Pulmonary artery endothelial cell (primary cell): ENCODE measurements around the gene CFAP251. TPM values are rescaled to one million over a fixed set of nuclear protein-coding genes. Genes with fewer than 3 reads are reported as not detected.
A peak's percentile ranks its signal among the peaks of the same experiment; 100 is the strongest.
"Not testable (repeated sequence)": the region's sequence is repeated elsewhere in the genome, so short reads cannot be mapped to it uniquely, and the experiment has no call there.

Source experiments
- DNase-seq: peaks from one replicate; pipeline ENCODE4 v3.0.0-alpha.2; 2011; ENCODE audit warnings: low read depth, low spot score
- total RNA-seq: library from RNA; depleted of rRNA; stranded (reverse); fragments of >200 nt; gene quantifications from 2 replicates; pipeline ENCODE4 v1.2.3, GENCODE V29; 2014

The CFAP251 gene, protein sequence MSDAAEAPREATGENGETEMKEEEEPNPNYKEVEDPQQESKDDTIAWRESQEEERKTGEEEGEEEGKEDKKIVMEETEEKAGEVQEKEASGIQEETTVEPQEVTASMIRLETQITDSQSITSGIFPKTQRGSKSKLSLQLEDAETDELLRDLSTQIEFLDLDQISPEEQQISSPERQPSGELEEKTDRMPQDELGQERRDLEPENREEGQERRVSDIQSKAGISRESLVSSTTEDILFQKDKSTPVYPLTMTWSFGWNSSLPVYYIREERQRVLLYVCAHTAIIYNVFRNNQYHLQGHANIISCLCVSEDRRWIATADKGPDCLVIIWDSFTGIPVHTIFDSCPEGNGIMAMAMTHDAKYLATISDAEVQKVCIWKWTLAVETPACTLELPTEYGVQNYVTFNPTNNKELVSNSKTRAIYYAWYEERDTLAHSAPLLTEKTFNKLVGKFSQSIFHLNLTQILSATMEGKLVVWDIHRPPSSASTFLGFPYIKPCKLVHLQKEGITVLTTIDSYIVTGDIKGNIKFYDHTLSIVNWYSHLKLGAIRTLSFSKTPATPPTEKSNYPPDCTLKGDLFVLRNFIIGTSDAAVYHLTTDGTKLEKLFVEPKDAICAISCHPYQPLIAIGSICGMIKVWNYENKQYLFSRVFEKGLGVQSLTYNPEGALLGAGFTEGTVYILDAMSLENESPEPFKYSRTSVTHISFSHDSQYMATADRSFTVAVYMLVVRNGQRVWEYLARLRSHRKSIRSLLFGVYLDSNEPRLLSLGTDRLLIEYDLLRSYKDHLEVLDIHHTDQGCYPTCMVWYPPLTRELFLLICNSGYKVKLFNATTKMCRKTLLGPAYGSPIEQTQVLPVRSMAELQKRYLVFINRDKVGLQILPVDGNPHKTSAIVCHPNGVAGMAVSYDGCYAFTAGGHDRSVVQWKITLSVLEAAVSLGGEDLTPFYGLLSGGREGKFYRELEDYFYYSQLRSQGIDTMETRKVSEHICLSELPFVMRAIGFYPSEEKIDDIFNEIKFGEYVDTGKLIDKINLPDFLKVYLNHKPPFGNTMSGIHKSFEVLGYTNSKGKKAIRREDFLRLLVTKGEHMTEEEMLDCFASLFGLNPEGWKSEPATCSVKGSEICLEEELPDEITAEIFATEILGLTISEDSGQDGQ
- total RNA-seq: 1.7 and 5.5 TPM in 2 replicates

DNA sequence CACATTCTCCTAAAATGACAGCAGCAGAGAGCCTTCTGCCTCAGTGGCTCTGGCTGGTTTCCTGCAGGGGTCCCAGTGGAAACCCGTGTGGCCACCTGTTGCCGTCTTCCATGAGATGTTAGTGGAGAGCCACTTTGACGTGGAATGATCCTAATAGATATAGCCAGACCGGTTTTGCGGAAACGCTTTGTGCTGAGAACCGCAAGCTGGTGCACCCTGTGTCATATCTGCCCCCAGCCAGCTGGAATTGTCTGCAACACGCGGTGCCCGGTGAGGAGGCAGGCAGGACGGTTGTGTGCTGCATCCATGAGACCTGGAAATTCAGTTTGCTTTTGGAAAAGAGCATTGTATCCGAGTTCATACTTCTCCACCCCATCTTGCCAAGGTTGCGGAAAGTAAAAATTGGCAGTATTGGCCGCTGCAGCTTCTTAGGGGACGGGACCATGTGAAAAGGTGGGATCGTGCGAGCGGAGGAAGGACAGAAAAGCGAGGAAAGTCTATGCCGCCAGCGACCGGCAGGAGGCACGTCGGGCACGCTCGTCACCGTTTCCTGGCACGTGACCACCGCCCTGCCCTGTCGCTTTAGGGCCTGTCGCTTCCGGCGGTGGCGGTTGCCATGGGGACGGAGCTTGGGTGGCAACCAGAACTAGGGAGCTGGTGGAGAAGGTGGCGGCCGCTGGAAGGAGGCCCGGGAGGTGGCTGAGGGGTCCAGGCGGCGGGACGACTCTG, at the start of gene CFAP251:
Gene CFAP251 (plus strand): TSS at position 643 of the 729 bp plus-strand sequence. CDS start 2,714 bp downstream, outside the sequence.
- peak; percentile 49 for DNase-seq

DNA sequence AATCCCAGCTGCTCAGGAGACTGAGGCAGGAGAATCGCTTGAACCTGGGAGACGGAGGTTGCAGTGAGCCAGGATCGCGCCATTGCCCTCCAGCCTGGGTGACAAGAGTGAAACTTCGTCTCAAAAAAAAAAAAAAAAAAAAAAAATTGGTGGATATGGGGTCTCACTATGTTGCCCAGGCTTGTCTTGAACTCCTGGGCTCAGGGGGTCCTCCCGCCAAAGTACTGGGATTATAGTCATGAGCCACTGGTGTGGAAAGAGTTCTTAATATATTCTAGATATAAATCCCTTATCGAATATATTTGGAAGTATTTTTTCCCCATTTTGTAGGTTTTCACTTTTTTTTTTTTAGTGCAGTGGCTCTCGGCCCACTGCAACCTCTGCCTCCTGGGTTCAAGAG, 49.2 kb upstream of the CFAP251 start:
- not testable (repeated sequence) for DNase-seq

DNA sequence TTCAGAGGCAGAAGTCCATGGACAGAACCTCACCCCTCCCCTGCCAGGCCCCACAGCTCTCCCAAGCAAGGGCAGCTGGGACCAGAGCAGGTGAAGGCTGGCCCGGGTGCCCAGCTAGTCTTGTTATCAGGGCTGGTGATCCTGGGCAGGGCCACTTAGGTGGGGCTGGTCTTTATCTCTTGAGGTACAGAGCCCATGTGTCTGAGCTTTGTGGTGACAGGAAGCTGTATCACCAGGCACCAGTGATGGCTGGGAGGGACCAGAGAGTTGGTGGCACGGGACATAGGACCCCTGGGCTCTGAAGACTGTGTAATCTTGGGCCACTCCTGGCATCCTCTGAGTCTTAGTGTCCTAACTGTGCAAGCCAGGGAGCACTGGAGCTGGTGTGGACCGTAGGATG, 46.9 kb upstream of the CFAP251 start:
- no peak for DNase-seq

DNA sequence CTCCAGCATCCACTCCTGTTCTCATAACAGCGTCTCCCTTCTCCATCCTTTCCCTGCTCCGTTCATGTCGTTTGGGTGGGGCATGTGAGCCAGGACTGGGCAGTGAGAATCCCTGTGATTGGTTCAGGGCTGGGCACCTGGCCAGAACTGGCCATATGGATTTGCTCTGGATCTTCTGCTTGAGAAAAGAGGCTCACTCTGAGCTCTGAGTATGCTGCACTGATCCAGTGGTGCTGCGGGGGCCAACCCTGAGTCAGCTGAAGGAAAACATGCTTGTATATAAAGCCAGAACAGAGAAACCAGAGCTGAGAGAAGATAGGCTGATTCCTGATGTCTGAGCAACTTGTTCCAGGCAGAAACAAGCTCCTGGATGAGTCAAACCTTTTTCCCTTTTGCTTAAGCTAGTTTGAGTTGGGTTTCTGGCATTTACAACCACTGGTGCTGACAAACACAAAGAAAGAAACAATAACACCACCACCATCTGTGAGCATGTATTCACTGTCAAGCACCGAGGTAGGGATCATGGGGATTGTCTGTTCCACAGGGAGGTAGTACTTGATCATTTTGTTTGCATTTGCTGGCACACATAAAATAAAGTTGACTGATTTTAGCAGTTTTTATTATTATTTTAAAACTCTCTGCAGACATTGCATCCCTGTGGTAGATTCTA, 45.7 kb upstream of the CFAP251 start:
- no peak for DNase-seq

DNA sequence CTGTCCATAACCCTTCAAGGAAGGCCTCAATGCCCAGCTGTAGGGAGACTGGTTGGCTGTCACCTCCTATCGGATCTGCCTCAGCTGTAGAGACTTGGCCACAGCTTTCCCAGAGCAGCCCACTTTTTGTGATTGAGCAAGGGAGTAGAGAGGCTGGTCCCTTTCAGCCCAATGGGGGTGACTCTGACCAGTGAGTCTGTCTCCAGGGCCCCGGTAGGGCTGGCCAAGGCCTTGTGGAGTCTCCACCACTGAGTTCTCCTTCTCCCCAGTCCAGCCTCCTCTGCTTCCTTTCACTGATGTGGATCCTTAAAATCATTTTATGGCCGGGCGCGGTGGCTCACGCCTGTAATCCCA, 45.2 kb upstream of the CFAP251 start:
- DNase-seq: no peak

DNA sequence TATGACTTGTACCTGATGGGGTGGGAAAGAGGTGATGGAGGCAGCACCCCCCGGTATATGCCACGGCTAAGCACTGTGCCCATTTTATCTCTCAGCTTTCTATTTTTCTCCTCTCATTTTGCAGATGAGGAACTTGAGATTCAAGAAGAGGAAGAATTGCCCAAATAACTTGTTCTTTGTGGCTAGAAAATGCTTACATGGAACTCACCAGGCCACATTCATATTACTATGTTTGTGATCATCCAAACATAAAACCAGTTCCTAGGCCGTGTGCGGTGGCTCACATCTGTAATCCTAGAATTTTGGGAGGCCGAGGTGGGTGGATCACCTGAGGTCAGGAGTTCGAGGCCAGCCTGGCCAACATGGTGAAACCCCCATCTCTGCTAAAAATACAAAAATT, 44.3 kb upstream of the CFAP251 start:
- no peak for DNase-seq

DNA sequence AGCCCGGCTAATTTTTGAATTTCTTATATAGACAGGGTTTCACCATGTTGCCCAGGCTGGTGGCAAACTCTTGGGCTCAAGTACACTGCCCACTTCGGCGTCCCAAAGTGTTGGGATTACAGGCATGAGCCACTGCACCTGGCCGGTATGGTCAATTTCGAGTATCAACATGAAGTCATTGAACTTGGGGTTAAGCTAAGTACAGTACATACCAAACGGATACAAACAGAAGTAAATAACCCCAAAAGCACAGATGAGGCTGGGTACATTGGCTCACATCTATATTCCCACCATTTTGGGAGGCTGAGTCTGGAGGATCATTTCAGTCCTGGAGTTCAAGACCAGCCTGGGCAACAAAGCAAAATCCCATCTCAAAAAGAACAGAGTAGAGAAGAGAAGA, 42.8 kb upstream of the CFAP251 start:
- no peak for DNase-seq

DNA sequence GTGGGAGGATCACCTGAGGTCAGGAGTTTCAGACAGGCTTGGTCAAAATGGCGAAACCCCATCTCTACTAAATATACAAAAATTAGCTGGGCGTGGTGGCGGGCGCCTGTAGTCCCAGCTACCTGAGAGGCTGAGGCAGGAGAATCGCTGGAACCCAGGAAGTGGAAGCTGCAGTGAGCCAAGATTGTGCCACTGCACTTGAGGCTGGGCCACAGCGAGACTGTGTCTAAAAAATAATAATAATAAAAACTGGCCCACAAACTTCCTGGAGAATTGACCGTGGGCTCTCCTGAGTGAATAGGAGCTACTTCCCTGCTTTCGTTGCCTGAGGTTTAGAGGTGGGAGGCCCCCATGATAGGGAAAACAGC, 42.3 kb upstream of the CFAP251 start:
- DNase-seq: not testable (repeated sequence)

DNA sequence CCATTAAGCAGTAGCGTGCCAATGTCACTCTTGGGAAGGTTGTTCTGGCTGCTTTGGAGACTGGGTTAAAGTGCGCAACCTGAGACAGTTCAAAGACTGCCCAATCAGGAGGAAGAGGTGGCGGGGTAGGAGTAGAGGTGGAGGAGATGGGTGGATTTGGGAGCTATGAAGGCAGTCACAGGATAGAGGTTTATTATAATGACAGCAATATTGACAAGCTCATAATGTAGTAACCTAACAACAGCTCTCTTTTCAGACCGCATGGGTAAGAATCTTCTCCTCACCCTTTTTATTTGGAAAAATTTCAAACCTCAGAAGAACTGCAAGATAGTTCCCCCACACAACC, 35.1 kb upstream of the CFAP251 start:
- no peak for DNase-seq

DNA sequence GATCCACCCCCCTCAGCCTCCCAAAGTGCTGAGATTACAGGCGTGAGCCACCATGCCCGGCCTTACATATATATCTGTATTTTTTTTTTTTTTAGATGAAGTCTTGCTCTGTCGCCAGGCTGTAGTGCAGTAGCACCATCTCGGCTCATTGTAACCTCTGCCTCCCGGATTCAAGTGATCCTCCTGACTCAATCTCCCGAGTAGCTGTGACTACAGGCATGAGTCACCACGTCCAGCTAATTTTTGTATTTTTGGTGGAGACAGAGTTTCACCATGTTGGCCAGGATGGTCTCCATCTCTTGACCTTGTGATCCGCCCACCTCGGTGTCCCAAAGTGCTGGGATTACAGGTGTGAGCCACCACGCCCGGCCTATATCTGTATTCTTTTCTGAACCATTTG, 33.3 kb upstream of the CFAP251 start:
- not testable (repeated sequence) for DNase-seq

DNA sequence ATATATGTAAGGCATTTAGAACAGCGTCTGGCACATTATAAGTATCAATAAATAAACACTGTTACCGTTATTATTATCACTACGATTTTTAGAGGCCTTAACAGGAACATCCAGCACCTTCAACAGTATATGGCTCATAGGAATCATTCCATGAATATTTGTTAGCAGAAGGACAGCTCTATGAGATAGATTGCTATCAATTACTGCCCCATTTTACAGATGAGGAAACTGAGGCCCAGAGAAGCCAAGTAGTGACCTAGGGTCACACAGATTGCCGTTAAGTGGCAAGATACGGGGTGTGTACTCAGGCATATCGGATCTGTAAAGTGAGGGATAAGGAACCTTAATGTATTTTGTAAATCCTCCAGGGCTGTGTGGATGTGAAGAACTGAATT, 30.3 kb upstream of the CFAP251 start:
- DNase-seq: no peak

DNA sequence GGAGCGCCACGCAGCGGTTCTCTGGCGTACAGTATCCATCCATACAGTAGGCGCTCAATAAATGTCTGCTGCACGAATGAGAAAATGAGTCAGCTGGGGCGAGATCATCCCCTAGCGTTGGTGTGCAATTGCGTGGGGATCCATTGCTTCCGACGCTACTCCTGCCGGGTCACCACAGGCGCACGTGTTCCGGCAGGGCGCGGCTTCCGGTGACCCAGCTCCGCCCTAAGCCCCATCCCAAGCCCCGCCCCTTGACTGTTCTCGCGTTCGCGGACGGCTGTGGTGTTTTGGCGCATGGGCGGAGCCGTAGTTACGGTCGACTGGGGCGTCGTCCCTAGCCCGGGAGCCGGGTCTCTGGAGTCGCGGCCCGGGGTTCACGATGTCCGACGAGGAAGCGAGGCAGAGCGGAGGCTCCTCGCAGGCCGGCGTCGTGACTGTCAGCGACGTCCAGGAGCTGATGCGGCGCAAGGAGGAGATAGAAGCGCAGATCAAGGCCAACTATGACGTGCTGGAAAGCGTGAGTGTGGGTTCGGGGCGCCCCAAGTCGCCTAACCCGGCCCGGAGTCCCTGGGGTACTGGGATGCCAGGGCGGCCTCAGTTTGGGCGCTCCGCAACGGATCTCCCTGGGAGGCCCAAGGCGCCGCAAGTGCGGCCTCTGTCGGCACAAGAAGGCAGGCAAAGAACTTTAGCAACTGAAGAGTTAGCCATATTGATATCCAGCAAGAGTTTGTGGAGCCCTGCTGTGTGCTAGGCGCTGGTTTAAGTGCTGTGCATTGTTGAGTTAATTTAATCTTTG, 29.7 kb upstream of the CFAP251 start, which contains the start of gene PSMD9:
Gene PSMD9 (plus strand): TSS at position 313 of the 796 bp plus-strand sequence. CDS start 67 bp downstream, at position 380.
- peak; percentile 90 for DNase-seq

DNA sequence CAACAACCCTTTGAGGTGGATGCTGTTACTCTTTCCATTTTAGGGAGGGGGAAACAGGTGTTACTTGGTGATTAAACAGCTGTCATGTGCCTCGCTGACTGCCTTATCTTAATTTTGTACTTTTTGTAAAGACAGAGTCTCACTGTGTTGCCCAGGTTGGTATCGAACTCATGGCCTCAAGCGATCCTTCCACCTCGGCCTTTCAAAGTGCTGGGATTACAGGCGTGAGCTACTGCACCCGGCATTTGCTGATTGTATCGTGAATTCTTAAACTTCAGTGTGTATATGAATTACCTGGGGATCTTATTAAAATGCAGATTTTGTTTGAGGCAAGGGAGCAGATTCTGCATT, 29.1 kb upstream of the CFAP251 start:
- DNase-seq: no peak

DNA sequence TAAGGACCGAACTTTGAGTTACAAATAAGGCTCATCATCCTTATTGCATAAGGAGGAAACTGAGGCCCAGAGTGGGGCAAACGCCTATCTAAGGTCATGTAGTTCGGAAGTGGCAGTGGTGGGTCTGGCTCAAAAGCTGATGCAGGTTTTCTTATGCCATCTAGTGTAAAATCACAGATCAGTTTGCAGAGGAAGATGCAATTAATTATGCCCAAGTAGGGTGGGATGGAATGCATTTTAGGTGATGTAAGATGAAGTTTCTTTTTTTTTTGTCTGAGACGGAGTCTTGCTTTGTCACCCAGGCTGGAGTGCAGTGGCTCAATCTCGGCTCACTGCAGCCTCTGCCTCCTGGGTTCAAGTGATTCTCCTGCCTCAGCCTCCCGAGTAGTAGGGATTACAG, 28.7 kb upstream of the CFAP251 start:
- DNase-seq: not testable (repeated sequence)

DNA sequence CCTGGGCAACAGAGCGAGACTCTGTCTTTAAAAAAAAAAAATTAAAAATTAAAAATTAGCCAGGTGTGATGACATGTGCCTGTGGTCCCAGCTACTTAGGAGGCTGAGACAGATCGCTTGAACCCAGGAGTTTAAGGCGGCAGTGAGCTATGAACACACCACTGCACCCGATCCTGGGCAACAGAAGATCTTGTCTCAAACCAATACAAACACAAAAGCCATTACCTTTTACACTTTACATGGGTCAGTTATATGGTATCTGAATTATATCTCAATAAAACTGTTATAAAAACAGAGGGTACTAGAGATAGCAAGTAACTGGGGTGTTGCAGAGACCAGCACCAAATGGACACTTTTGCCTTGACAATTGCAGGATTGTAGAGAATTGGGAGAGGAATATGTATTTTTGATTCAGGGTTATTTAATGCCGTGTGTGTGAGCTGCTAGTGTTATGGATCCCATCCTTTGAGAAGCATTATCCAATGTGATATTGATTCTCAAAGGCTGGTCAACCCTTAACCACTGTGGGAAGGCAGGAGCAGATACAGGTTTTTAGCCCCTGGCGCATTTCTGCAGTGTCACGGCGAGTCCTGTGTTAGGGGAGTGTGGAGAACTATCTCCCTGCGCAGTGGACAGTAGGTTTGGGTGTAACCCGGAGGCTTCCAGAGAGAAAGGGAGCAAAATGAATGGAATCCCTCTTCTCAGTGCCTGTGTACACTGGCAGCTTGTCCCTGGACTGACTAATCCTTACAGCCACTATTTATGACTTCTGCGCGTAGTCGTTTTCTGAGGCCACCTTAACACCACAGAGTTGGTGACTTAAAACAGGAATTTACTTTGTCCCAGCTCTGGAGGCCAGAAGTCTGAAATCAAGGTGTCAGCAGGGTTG, 25.5 kb upstream of the CFAP251 start:
- DNase-seq: no peak

DNA sequence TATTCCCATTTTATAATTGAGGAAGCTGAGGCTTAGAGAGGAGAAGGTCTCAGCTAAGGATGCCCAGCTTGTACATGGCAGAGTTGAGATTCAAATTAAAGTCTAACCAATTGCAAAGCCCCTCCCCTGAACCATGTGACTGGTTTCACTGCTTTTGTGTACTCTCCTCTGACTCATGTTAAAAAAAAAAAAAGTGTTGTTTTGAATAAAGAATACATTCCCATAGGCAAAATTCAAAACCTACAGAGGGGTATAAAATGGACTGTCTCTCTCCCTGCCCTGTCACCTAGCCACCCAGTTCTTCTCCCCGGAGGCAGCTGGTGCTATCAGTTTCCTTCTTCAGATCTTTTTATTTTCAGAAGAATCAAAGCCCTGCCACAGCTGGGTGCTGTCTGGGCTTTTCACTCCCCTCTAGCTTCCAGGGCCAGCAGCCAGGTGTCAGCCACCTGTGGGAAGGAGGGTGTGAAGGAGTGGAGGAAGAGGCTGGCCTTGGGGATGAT, 24.4 kb upstream of the CFAP251 start:
- peak; percentile 17 for DNase-seq

DNA sequence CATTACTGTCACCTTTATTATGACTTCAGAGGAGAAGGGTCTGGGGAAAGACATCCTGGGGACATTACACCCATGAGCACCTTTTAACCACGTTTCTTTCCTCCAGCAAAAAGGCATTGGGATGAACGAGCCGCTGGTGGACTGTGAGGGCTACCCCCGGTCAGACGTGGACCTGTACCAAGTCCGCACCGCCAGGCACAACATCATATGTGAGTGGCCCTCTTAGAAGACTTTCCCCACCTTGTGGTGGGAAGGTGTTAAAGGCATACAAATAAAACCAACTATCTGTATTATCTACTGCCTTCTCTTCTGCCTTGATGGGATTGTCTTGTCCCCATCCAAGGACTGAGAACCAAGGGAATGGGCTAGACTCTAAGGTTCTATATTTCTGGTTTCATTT, 23.8 kb upstream of the CFAP251 start:
- no peak for DNase-seq

DNA sequence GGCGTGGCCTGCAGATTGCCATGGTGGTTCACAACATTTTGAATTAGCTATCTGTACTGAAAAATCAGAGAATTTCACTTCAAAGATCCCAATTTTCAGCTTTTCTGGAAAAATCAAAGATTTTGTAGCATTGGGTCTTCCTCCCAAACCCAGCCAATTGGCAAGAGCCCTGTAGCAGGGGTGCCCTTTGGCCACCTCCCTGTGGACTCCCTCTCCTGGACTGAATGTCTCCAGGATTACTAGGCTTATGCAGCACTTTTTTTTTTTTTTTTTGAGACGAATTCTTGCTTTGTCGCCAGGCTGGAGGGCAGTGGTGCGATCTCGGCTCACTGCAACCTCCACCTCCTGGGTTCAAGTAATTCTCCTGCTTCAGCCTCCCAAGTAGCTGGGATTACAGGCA, 20.1 kb upstream of the CFAP251 start:
- DNase-seq: no peak

DNA sequence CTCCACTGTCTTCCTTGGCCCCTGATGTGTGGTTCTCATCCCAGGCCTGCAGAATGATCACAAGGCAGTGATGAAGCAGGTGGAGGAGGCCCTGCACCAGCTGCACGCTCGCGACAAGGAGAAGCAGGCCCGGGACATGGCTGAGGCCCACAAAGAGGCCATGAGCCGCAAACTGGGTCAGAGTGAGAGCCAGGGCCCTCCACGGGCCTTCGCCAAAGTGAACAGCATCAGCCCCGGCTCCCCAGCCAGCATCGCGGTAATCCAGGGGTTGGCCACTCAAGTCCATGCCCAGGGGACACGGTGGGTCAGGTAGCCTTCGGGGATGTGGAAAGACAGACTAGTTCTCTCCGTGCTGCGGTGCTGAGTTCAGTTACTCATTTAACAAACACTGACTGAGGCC, 18.8 kb upstream of the CFAP251 start:
- DNase-seq: no peak
